Epithelial cell of proximal tubule (primary cell): ENCODE data around the gene NEK3. TPM values are rescaled to one million over a fixed set of nuclear protein-coding genes. Genes with fewer than 3 reads are reported as not detected.
"Not testable (repeated sequence)": the region's sequence is repeated elsewhere in the genome, so short reads cannot be mapped to it uniquely, and the experiment has no call there.

Experiments
- DNase-seq: peaks from one replicate; pipeline ENCODE4 v3.0.0-alpha.2; 2011; ENCODE audit warnings: low read depth
- H3K4me3 ChIP-seq: 2 replicates; pipeline ENCODE4 v1.5.1; 2011; ENCODE audit warnings: low read depth, mild to moderate bottlenecking, low read length
- CTCF ChIP-seq: conservative IDR thresholded peaks from 2 replicates; pipeline ENCODE4 v1.5.1; 2012; ENCODE audit warnings: low read depth, mild to moderate bottlenecking, low read length
- total RNA-seq: library from RNA; depleted of rRNA; stranded (reverse); fragments of >200 nt; gene quantifications from 2 replicates; pipeline ENCODE4 v1.2.3, GENCODE V29; 2015

NEK3 gene
- total RNA-seq, result 9.0 and 22.4 TPM in 2 replicates

GRCh38 chr13:52159159-52159982, at the start of gene NEK3:
NEK3 (minus strand) TSS chr13:52159597; CDS start chr13:52156191, 3,406 bp downstream.
- no peak for DNase-seq
- H3K4me3 ChIP-seq, result peak within 1 kb of the TSS; percentile 81
- no peak for TF ChIP-seq CTCF

- not testable (repeated sequence) for H3K4me3 ChIP-seq, DNase-seq
Observed at GRCh38 chr13:52208384-52208783, 49.0 kb upstream of the NEK3 start.

GRCh38 chr13:52207896-52208295, 48.5 kb upstream of the NEK3 start:
- not testable (repeated sequence) for DNase-seq

GRCh38 chr13:52207337-52207736, 47.9 kb upstream of the NEK3 start:
- not testable (repeated sequence) for H3K4me3 ChIP-seq, DNase-seq

More at GRCh38 chr13:52207896-52208295, 48.5 kb upstream of the NEK3 start:
- H3K4me3 ChIP-seq, result not testable (repeated sequence)

- not testable (repeated sequence) for H3K4me3 ChIP-seq, DNase-seq
Observed at GRCh38 chr13:52204546-52204945, 45.1 kb upstream of the NEK3 start.

GRCh38 chr13:52203864-52204263, 44.5 kb upstream of the NEK3 start:
- DNase-seq, result not testable (repeated sequence)

GRCh38 chr13:52202506-52202905, 43.1 kb upstream of the NEK3 start:
- H3K4me3 ChIP-seq, DNase-seq: not testable (repeated sequence)

More at GRCh38 chr13:52203864-52204263, 44.5 kb upstream of the NEK3 start:
- H3K4me3 ChIP-seq, result not testable (repeated sequence)

- H3K4me3 ChIP-seq, DNase-seq: not testable (repeated sequence)
- peak; percentile 57 for TF ChIP-seq CTCF
Observed at GRCh38 chr13:52201439-52202193, 42.2 kb upstream of the NEK3 start.

- H3K4me3 ChIP-seq, result peak overlapping the region; percentile 83
- DNase-seq, result no peak
- no peak for TF ChIP-seq CTCF
Observed at GRCh38 chr13:52195401-52195837, 36.0 kb upstream of the NEK3 start.

- TF ChIP-seq CTCF, result peak; percentile 18
- H3K4me3 ChIP-seq, result peak overlapping the region; percentile 83
- no peak for DNase-seq
Observed at GRCh38 chr13:52194184-52194868, 34.9 kb upstream of the NEK3 start.

- H3K4me3 ChIP-seq, result peak overlapping the region; percentile 83
- not testable (repeated sequence) for DNase-seq
Observed at GRCh38 chr13:52193587-52194183, 34.3 kb upstream of the NEK3 start.

- DNase-seq, H3K4me3 ChIP-seq: not testable (repeated sequence)
Observed at GRCh38 chr13:52187424-52188187, 28.2 kb upstream of the NEK3 start.
